ENCODE measurements around the gene CES2. TPM values are rescaled to one million over a fixed set of nuclear protein-coding genes. Genes with fewer than 3 reads are reported as not detected.

CES2 gene
- total RNA-seq, 1 experiment from 2014 or later = 35.4 TPM

DNA sequence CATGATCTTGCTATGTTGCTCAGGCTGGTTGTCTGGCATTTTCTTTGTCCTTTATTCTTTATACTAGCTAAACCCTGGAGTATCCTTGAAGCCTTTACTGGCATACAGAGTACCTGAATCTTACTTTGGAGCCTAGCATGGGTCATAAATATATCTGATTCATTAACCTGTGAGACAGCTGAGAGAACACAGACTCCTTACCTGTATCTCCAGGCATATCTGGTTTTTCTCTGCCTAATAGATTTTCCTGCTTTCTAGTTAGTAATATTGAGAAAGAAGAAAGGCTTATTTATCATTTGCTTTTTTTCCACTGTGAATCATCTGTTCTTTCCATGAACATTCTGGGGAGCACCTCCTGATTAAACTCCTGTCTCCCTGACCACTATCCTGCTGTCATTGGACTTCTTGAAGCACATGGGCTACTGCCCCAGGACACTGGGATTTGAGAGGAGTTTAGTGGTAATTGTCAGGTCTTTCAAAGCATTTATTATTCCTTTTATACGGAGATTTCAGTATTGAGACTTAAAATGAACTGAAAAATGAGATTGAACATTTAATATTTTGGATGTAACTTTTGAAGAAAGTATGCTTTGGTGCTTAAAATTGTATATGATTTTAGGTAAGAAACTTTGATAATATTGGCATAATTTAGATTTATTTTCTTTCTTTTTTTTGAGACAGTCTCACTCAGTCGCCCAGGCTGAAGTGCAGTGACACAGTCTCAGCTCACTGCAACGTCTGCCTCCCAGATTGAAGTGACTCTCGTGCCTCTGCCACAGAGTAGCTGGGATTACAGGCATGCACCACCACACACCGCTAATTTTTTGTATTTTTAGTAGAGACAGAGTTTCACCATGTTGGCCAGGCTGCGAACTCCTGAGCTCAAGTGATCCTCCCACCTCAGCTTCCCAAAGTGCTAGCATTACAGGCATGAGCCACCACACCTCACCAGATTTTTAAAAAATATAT, 46.4 kb upstream of the CES2 start:
- ATAC-seq (no peak), DNase-seq (ENCODE audit: low read depth, low spot score) (no peak)
- intact Hi-C loops (cut with micrococcal nuclease) = no loop called here
- POLR2A ChIA-PET = interaction anchor here (1.1 kb wide), 1 partner anchor 9 kb away, joined by 3 read pairs; the partner anchor contains the start of gene PDP2
- peaks cover 14% of the 10 kb centered on the region; the same call in 1 of the 2 replicates for H3K79me2 ChIP-seq (ENCODE audit: insufficient read depth, low read length)
- no TSS peak for BruUV-seq (replicated peaks)
- no peaks in the 10 kb centered on the region for H3K27me3 ChIP-seq (ENCODE audit: insufficient read depth, low read length)
- no peak overlapping the region for H3K4me3 ChIP-seq (replicated peaks in 1 of 2; ENCODE audit: low read depth in 1 of 2, low read length in 2 of 2)
- TF ChIP-seq FOSL1 (IDR thresholded peaks at IDR 0.05; ENCODE audit: low read depth) (no peak), POLR2A (IDR thresholded peaks at IDR 0.05; ENCODE audit: borderline replicate concordance, extremely low read depth, insufficient read depth, insufficient read length) (no peak)
- H3K9me2 ChIP-seq (ENCODE audit: insufficient read depth) = no peaks in the 10 kb centered on the region
- no peak overlapping the region for H3K9ac ChIP-seq (ENCODE audit: low read length)
- H4K20me1 ChIP-seq (ENCODE audit: insufficient read depth) = no peaks in the 10 kb centered on the region
- no peaks in the 10 kb centered on the region for H3K9me3 ChIP-seq (ENCODE audit: control insufficient read depth in 1 of 2, insufficient read depth in 1 of 2, low read depth in 1 of 2, low read length in 2 of 2)
- H2AFZ ChIP-seq (ENCODE audit: low read depth, low read length, poor library complexity, severe bottlenecking) = no peak overlapping the region
- CTCF ChIA-PET = interaction anchor here (0.9 kb wide), 1 partner anchor 155 kb away, joined by 3 read pairs; no protein-coding TSS in a partner anchor
- H3K27ac ChIP-seq (ENCODE audit: low read depth, low read length) = no peak overlapping the region
- peaks cover 12 to 24% of the 10 kb centered on the region in 2 experiments; a peak in 3 of 4 replicates for H3K36me3 ChIP-seq (ENCODE audit: control insufficient read depth in 1 of 2, insufficient read depth in 2 of 2, low read length in 2 of 2)
- RAD21 ChIA-PET (ENCODE audit: low non-redundant PET in 1 of 2, low total read pairs in 2 of 2, uncharacterized antibody in 2 of 2, unreplicated experiment in 2 of 2) = interaction anchor here in 1 of 2 experiments (0.7 kb wide), 1 partner anchor 8 kb away, joined by 5 read pairs; the partner anchor contains the start of gene PDP2
- H3K4me1 ChIP-seq (ENCODE audit: control insufficient read depth in 1 of 2, insufficient read depth in 2 of 2, low read length in 2 of 2) = no peaks in the 10 kb centered on the region
- H3K4me2 ChIP-seq (ENCODE audit: low read length) = no peak overlapping the region

DNA sequence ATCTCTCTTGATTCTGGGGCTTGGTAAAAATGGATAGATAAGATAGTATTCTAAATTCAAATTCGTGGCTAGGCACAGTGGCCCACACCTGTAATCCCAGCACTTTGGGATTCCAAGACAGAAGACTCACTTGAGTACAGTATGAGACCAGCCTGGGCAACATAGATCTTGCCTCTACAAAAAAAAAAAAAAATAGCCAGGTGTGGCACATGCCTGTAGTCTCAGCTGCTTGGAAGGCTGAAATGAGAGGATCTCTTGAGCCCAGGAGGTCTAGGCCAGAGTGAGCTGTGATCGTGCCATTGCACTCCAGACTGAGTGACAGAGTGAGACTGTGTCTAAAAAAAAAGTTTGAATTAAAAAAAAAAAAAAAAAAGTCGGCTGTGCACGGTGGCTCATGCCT, 45.7 kb upstream of the CES2 start:
- Histone ChIP-seq H3K9me2 (ENCODE audit: insufficient read depth) (no peaks in the 10 kb centered on the region), H3K4me1 (ENCODE audit: control insufficient read depth in 1 of 2, insufficient read depth in 2 of 2, low read length in 2 of 2) (no peaks in the 10 kb centered on the region), H3K9me3 (ENCODE audit: control insufficient read depth in 1 of 2, insufficient read depth in 1 of 2, low read depth in 1 of 2, low read length in 2 of 2) (no peaks in the 10 kb centered on the region), H3K4me2 (ENCODE audit: low read length) (no peak overlapping the region), H2AFZ (ENCODE audit: low read depth, low read length, poor library complexity, severe bottlenecking) (no peak overlapping the region), H3K27ac (ENCODE audit: low read depth, low read length) (no peak overlapping the region), H3K27me3 (ENCODE audit: insufficient read depth, low read length) (no peaks in the 10 kb centered on the region), H3K36me3 (ENCODE audit: control insufficient read depth in 1 of 2, insufficient read depth in 2 of 2, low read length in 2 of 2) (peaks cover 6 to 18% of the 10 kb centered on the region in 2 experiments; a peak in 3 of 4 replicates), H3K4me3 (replicated peaks in 1 of 2; ENCODE audit: low read depth in 1 of 2, low read length in 2 of 2) (no peak overlapping the region), H3K9ac (ENCODE audit: low read length) (no peak overlapping the region), H3K79me2 (ENCODE audit: insufficient read depth, low read length) (peaks cover 9% of the 10 kb centered on the region; the same call in 1 of the 2 replicates), H4K20me1 (ENCODE audit: insufficient read depth) (no peaks in the 10 kb centered on the region)
- no TSS peak for BruUV-seq (replicated peaks)
- TF ChIP-seq CEBPB (IDR thresholded peaks at IDR 0.05; ENCODE audit: low read depth) = no peak
- DNase-seq (ENCODE audit: low read depth, low spot score) (no peak), ATAC-seq (no peak)
- RAD21 ChIA-PET (ENCODE audit: low non-redundant PET in 1 of 2, low total read pairs in 2 of 2, uncharacterized antibody in 2 of 2, unreplicated experiment in 2 of 2) = interaction anchor here in 1 of 2 experiments (0.7 kb wide), 1 partner anchor 9 kb away, joined by 5 read pairs; the partner anchor contains the start of gene PDP2
- intact Hi-C loops (cut with micrococcal nuclease) = loop anchor here (10.0 kb wide), 1 partner anchor 215 kb away; the partner anchor contains the start of gene PHAF1
- CTCF ChIA-PET = interaction anchor here (1.2 kb wide), 2 partner anchors 17 to 59 kb away, joined by 3 to 4 read pairs; partner anchors contain the start of gene NAE1
- POLR2A ChIA-PET = interaction anchor here (1.1 kb wide), 1 partner anchor 9 kb away, joined by 3 read pairs; the partner anchor contains the start of gene PDP2

Measured in HCT116 (cell line).